Measurements from ENCODE around the gene ACAP3. TPM values are rescaled to one million over a fixed set of nuclear protein-coding genes. Genes with fewer than 3 reads are reported as not detected.

ACAP3 gene
- total and polyA plus RNA-seq, 2 of the 4 experiments (the other 2 are of a cell fraction): 13.3 to 58.2 TPM

DNA sequence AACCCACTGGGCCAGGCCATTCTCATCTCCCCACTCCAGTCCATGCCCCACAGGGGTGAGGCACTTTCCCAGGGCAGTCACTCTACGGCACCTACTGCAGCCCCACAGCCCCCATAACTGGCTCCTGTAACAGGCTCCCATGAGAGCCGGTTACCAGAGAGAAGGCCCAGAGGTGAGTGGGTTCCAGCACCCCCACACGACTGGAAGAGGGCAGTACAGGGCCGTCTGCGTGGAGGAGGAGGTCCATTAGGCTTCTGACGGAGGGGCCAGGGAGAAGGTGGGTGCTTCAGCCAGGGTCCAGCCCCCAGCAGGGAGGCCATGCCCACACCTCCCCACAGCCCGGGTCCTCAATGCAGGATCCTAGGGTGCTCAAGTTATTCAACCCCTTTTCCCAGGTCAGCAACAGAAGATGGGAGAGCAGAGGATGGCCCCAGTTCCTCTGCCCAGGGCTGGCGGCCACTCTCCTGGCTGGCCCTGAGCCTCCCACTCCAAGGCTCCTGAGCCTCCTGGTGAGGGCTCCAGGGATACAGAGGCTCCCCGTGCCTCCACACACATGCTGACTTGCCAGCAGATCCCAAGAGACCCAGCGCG is 1.6 kb downstream of the ACAP3 start:
- Histone ChIP-seq H3K79me1 (ENCODE audit: low read depth in 1 of 2, low read length in 2 of 2) (peaks cover 3 to 66% of the 10 kb centered on the region in 2 experiments; a peak in 3 of 4 replicates), H4K8ac (ENCODE audit: low read depth in 2 of 2, low read length in 2 of 2) (peak overlapping the region; percentile 34 to 72; a peak in 3 of 4 replicates), H3K9me3 (ENCODE audit: control insufficient read depth, insufficient read depth, low read length) (no peaks in the 10 kb centered on the region), H2AK9ac (replicated peaks; ENCODE audit: low read depth, low read length, poor library complexity) (peak overlapping the region; percentile 97), H2BK20ac (ENCODE audit: low read depth, low read length) (no peak overlapping the region), H3K18ac (ENCODE audit: low read depth, low read length) (no peak overlapping the region), H3K4me3 (ENCODE audit: insufficient read depth, low read depth, low read length) (peak overlapping the region; percentile 93), H2BK15ac (ENCODE audit: low read depth, low read length) (no peak overlapping the region; the same call in 2 of the 3 replicates), H3K36me3 (ENCODE audit: control insufficient read depth, insufficient read depth, low read length) (peaks cover 13% of the 10 kb centered on the region), H3K4ac (ENCODE audit: low read depth, low read length) (peak overlapping the region; percentile 90), H2BK120ac (ENCODE audit: low read depth, low read length) (0 out of 2 replicates have a peak overlapping the region, but pooled peaks have one; percentile 1), H4K20me1 (ENCODE audit: insufficient read depth, low read length) (peaks cover 39% of the 10 kb centered on the region), H3K27ac (ENCODE audit: insufficient read depth, low read length) (peak overlapping the region; percentile 89), H4K91ac (ENCODE audit: insufficient read depth, low read depth, low read length) (peak overlapping the region; percentile 76), H2AFZ (replicated peaks; ENCODE audit: low read length, poor library complexity) (no peak overlapping the region), H3K56ac (ENCODE audit: extremely low read depth, insufficient read depth, low read length) (peak overlapping the region; percentile 4; the same call in 1 of the 2 replicates), H3K4me1 (ENCODE audit: control insufficient read depth, insufficient read depth, low read length) (peaks cover 31% of the 10 kb centered on the region), H4K5ac (ENCODE audit: low read depth, low read length) (0 out of 2 replicates have a peak overlapping the region, but pooled peaks have one; percentile 21), H3K9ac (ENCODE audit: low read depth, low read length) (peak overlapping the region; percentile 91), H2AK5ac (ENCODE audit: low read depth, low read length) (peak overlapping the region; percentile 91), H3K4me2 (ENCODE audit: low read depth, low read length) (peak overlapping the region; percentile 100), H3K27me3 (ENCODE audit: control insufficient read depth, insufficient read depth, low read length) (no peaks in the 10 kb centered on the region), H2BK5ac (ENCODE audit: low read depth, low read length, poor library complexity, severe bottlenecking) (peak overlapping the region; percentile 75), H3K14ac (replicated peaks; ENCODE audit: low read depth, low read length) (peak overlapping the region; percentile 61), H3K23ac (ENCODE audit: low read depth, low read length) (peak overlapping the region; percentile 94), H3K9me1 (ENCODE audit: insufficient read depth, low read length) (peaks cover 3% of the 10 kb centered on the region)
- ChIA-PET POLR2A (ENCODE audit: unreplicated experiment) (no interaction called here), CTCF (no interaction called here)
- 47% methylated on average over 4 of the region's 11 CpGs; no CpG with 5 or more reads in 1 of the 2 experiments for WGBS, 2 experiments (ENCODE audit: extremely low coverage in 2 of 2, insufficient read length in 1 of 2)
- BruUV-seq (replicated peaks): TSS peak; percentile 23
- ATAC-seq (ENCODE audit: low read depth) (no peak), DNase-seq (peak; percentile 27)
- in situ Hi-C loops (cut with MboI; ENCODE audit: low sequenced_read_pairs) (no loop called here), intact Hi-C loops (cut with micrococcal nuclease) (loop anchor here (5.0 kb wide), 2 partner anchors 51 to 184 kb away; partner anchors contain the start of gene MXRA8), dilution Hi-C loops (cut with HindIII; ENCODE audit: low sequenced_read_pairs, unreplicated experiment) (no loop called here)
- TF ChIP-seq CEBPB (IDR thresholded peaks at IDR 0.05; ENCODE audit: low read depth, low read length) (no peak), MAFK (IDR thresholded peaks at IDR 0.05; ENCODE audit: low read depth, low read length) (no peak), CTCF (conservative IDR thresholded peaks at IDR 0.05; ENCODE audit: low read depth, low read length) (peak; percentile 29; the same call in 1 of the 2 replicates), RAD21 (IDR thresholded peaks at IDR 0.05; ENCODE audit: low read length) (peak; percentile 34), FOS (IDR thresholded peaks at IDR 0.05; ENCODE audit: low read depth, low read length) (no peak)
- TF ChIP-seq, protein P1, sequence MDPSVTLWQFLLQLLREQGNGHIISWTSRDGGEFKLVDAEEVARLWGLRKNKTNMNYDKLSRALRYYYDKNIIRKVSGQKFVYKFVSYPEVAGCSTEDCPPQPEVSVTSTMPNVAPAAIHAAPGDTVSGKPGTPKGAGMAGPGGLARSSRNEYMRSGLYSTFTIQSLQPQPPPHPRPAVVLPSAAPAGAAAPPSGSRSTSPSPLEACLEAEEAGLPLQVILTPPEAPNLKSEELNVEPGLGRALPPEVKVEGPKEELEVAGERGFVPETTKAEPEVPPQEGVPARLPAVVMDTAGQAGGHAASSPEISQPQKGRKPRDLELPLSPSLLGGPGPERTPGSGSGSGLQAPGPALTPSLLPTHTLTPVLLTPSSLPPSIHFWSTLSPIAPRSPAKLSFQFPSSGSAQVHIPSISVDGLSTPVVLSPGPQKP (IDR thresholded peaks at IDR 0.05; ENCODE audit: borderline replicate concordance, low read depth, low read length): no peak
